Hepatocyte (in vitro differentiated cells): ENCODE results near the gene NDUFB3.

Source experiments
- EZH2 ChIP-seq: fragments of 200-600 bp; sonication (generic); IDR thresholded peaks from 2 replicates; pipeline ENCODE4 v1.6.1; 2016; ENCODE audit warnings: antibody characterized with exemption, mild to moderate bottlenecking, borderline replicate concordance
- EZH2phosphoT487 ChIP-seq: fragments of 200-600 bp; sonication (generic); IDR thresholded peaks from one replicate; pipeline ENCODE4 v1.6.1; 2018; ENCODE audit warnings: antibody characterized with exemption, mild to moderate bottlenecking, low read depth, moderate library complexity; ENCODE audit not compliant: unreplicated experiment, severe bottlenecking
- TF ChIP-seq, protein P1 (sequence below): fragments of 200-600 bp; sonication (generic); IDR thresholded peaks from 2 replicates; pipeline ENCODE4 v1.5.1; 2016; ENCODE audit warnings: antibody characterized with exemption, mild to moderate bottlenecking; ENCODE audit not compliant: poor library complexity

DNA sequence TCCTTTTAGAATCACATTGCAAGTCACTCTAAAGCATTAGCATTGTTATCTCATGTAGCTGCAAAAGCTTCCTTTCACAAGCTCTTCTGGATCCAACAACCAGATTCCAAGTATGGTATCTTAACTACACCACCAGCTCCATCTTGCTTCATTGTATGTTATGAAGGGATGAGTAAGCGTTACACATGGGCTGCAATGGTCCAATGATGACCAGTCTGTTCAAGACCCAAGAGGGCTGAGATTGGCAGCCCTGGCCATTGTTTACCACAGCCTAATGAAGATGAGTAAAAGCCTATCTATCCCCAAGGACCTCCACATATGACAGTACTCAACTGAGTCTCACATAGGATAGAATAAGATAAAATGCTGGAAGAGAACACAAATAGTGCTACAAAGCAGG is 50.5 kb downstream of the NDUFB3 start:
- TF ChIP-seq, protein P1, sequence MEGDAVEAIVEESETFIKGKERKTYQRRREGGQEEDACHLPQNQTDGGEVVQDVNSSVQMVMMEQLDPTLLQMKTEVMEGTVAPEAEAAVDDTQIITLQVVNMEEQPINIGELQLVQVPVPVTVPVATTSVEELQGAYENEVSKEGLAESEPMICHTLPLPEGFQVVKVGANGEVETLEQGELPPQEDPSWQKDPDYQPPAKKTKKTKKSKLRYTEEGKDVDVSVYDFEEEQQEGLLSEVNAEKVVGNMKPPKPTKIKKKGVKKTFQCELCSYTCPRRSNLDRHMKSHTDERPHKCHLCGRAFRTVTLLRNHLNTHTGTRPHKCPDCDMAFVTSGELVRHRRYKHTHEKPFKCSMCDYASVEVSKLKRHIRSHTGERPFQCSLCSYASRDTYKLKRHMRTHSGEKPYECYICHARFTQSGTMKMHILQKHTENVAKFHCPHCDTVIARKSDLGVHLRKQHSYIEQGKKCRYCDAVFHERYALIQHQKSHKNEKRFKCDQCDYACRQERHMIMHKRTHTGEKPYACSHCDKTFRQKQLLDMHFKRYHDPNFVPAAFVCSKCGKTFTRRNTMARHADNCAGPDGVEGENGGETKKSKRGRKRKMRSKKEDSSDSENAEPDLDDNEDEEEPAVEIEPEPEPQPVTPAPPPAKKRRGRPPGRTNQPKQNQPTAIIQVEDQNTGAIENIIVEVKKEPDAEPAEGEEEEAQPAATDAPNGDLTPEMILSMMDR: no peak
- no peak for TF ChIP-seq EZH2phosphoT487
- TF ChIP-seq EZH2: no peak
